K562 (cell line): Measurements from ENCODE around the gene UBR3. TPM values are rescaled to one million over a fixed set of nuclear protein-coding genes. Genes with fewer than 3 reads are reported as not detected.

Experiments
- ATAC-seq: fragments of 200-7000 bp; cut with Tn5 transposase; 3 replicates; pipeline ENCODE4 v1.9.1; 2020; ENCODE audit warnings: moderate library complexity
- BruUV-seq: library from RNA; stranded (reverse); fragments of 400-500 nt; replicated peaks from 2 replicates; lab custom pipeline; 2021; lab: Mats Ljungman, UMichigan
- CTCF ChIA-PET: fragments of 300-600 bp; formaldehyde crosslinking; extraction: SDS; loops from one replicate; lab custom pipeline; 2021; ENCODE audit warnings: low intra/inter-chr PET ratio; lab: Yijun Ruan, JAX
- POLR2A ChIA-PET: fragments of 300-600, 350-650 bp; sonication (Branson Sonifier 250); formaldehyde crosslinking; extraction: SDS; loops from one replicate; lab custom pipeline; 2021; ENCODE audit warnings: antibody characterized with exemption, inconsistent platforms; lab: Yijun Ruan, JAX
- DNase-seq, 4 experiments: peaks; one replicate each; pipeline versions ENCODE4 v3.0.0 to v3.0.0-alpha.2; 2011 to 2018; ENCODE audit warnings: low spot score in 3 of 4, mixed read lengths in 3 of 4; ENCODE audit errors: extremely low read depth in 1 of 4
- FAIRE-seq: peaks from 2 replicates; lab custom pipeline; 2011; peaks lifted over from hg19 to GRCh38; lab: Jason Lieb, UNC
- H2AFZ ChIP-seq: 2 replicates; pipeline ENCODE4 v1.6.0; 2011; ENCODE audit warnings: low read depth, low read length, control low read depth, inconsistent platforms
- H3K27ac ChIP-seq: fragments of 200-600 bp; 3 replicates; pipeline ENCODE4 v1.8.0; 2011; ENCODE audit warnings: low read depth, mild to moderate bottlenecking, control low read depth, inconsistent platforms, low read length, moderate library complexity, mixed read lengths; ENCODE audit errors: extremely low read depth
- H3K27me3 ChIP-seq, 2 experiments: fragments of 300-600 bp in 1 of 2; 2 replicates in 1 of 2; 3 replicates in 1 of 2; pipeline versions ENCODE4 v1.6.0 to v1.8.0; 2011; ENCODE audit warnings: inconsistent platforms in 2 of 2, low read length in 2 of 2, mild to moderate bottlenecking in 1 of 2, mixed read lengths in 1 of 2, moderate library complexity in 1 of 2; ENCODE audit not compliant: control insufficient read depth in 2 of 2, insufficient read depth in 2 of 2
- H3K36me3 ChIP-seq: fragments of 300-600 bp; 3 replicates; pipeline ENCODE4 v1.8.0; 2011; ENCODE audit warnings: mild to moderate bottlenecking, low read length, inconsistent platforms; ENCODE audit not compliant: control insufficient read depth, insufficient read depth
- H3K4me1 ChIP-seq, 2 experiments: fragments of 200-600 bp in 1 of 2; replicated peaks in 1 of 2; 2 replicates in 1 of 2; 3 replicates in 1 of 2; pipeline versions ENCODE4 v1.5.1 to v1.8.0; 2011; ENCODE audit warnings: inconsistent platforms in 2 of 2, low read length in 2 of 2, mild to moderate bottlenecking in 1 of 2, mixed read lengths in 1 of 2, moderate library complexity in 1 of 2; ENCODE audit not compliant: control insufficient read depth in 2 of 2, insufficient read depth in 2 of 2
- H3K4me2 ChIP-seq: 2 replicates; pipeline ENCODE4 v1.6.1; 2011; ENCODE audit warnings: low read length, control low read depth, inconsistent platforms, mixed read lengths; ENCODE audit not compliant: insufficient read depth
- H3K4me3 ChIP-seq: fragments of 200-600 bp; sonication (generic), shearing (Covaris generic); 2 replicates; pipeline ENCODE4 v1.5.1; 2016; ENCODE audit warnings: control low read depth, inconsistent platforms
- H3K79me2 ChIP-seq: fragments of 200-600 bp; 3 replicates; pipeline ENCODE4 v1.8.0; 2011; ENCODE audit warnings: low read length, inconsistent platforms; ENCODE audit not compliant: control insufficient read depth, insufficient read depth
- H3K9ac ChIP-seq, 2 experiments: 2 replicates each; pipeline versions ENCODE4 v1.6.0 to v1.6.1; 2011; ENCODE audit warnings: low read depth in 2 of 2, low read length in 2 of 2, control low read depth in 1 of 2, inconsistent platforms in 1 of 2, mild to moderate bottlenecking in 1 of 2, mixed read lengths in 1 of 2; ENCODE audit not compliant: insufficient read depth in 1 of 2
- H3K9me1 ChIP-seq: one replicate; pipeline ENCODE4 v1.6.0; 2011; ENCODE audit warnings: inconsistent platforms, mild to moderate bottlenecking, low read length, moderate library complexity; ENCODE audit not compliant: control insufficient read depth, insufficient read depth
- H3K9me3 ChIP-seq: replicated peaks from 2 replicates; pipeline ENCODE4 v1.5.1; 2011; ENCODE audit warnings: low read depth, low read length, inconsistent platforms; ENCODE audit not compliant: control insufficient read depth, insufficient read depth
- H4K20me1 ChIP-seq: replicated peaks from 2 replicates; pipeline ENCODE4 v1.6.1; 2011; ENCODE audit warnings: low read length, inconsistent platforms, mixed read lengths; ENCODE audit not compliant: control insufficient read depth, insufficient read depth
- E2F3 ChIP-seq: fragments of 250-450 bp; sonication (Bioruptor Pico); IDR thresholded peaks from 2 replicates; pipeline ENCODE4 v1.4.0; 2020; ENCODE audit warnings: mild to moderate bottlenecking
- ESRRB ChIP-seq: fragments of 250-450 bp; sonication (Bioruptor Pico); IDR thresholded peaks from 2 replicates; pipeline ENCODE4 v1.5.0; 2020; ENCODE audit warnings: mild to moderate bottlenecking, moderate library complexity, borderline replicate concordance
- FOXK1 ChIP-seq: sonication (generic); formaldehyde crosslinking; IDR thresholded peaks from 2 replicates; pipeline ENCODE4 v1.8.0; 2022; ENCODE audit warnings: missing genetic modification reagents, mild to moderate bottlenecking, borderline replicate concordance
- KLF1 ChIP-seq: fragments of 450-650 bp; IDR thresholded peaks from 2 replicates; pipeline ENCODE4 v1.6.1; 2016; ENCODE audit warnings: missing genetic modification characterization, missing compliant biosample characterization
- MAFK ChIP-seq: IDR thresholded peaks from 2 replicates; pipeline ENCODE4 v1.6.1; 2011; ENCODE audit warnings: low read length, improper control_type of control experiment
- NFIX ChIP-seq: fragments of 250-450 bp; sonication (Bioruptor Pico); IDR thresholded peaks from 2 replicates; pipeline ENCODE4 v1.4.0; 2020; ENCODE audit warnings: low read depth, mild to moderate bottlenecking, moderate library complexity
- ZBTB8A ChIP-seq: fragments of 450-650 bp; IDR thresholded peaks from 2 replicates; pipeline ENCODE4 v1.6.1; 2018; ENCODE audit warnings: mild to moderate bottlenecking, moderate library complexity; ENCODE audit not compliant: partially characterized antibody
- ZNF184 ChIP-seq: sonication (generic); formaldehyde crosslinking; IDR thresholded peaks from 2 replicates; pipeline ENCODE4 v1.5.0; 2020; ENCODE audit warnings: missing genetic modification reagents
- WGBS: fragments of 100-300 bp; shearing (Covaris generic); methylation state at CpG from one replicate; pipeline ENCODE4 v1.1.6; 2016; ENCODE audit warnings: low coverage, mixed read lengths; ENCODE audit not compliant: insufficient coverage; ENCODE audit errors: missing lambda C conversion rate; 5-methylcytosine and 5-hydroxymethylcytosine counted together
- in situ Hi-C: fragments of 300-500 bp; cut with MboI; formaldehyde crosslinking; loops from 4 replicates; pipeline ENCODE4 v1.15.0; 2018; ENCODE audit warnings: inconsistent platforms, mixed read lengths
- intact Hi-C: fragments of 100-400 bp; cut with micrococcal nuclease; formaldehyde crosslinking; loops from 2 replicates; pipeline ENCODE4 v1.14.2; 2022
- polyA plus RNA-seq, 8 experiments: library from polyadenylated mRNA; depleted of rRNA in 4 of 8; stranded (reverse) in 5 of 8; unstranded in 3 of 8; fragments of >200 nt; fragmentation: Nextera tagmentation in 2 of 8; fragmentation: Illumina TruSeq in 1 of 8; extraction: Ambion mirVana in 2 of 8; extraction: Trizol in 1 of 8; gene quantifications; 2 replicates each; pipeline versions ENCODE4 v1.2.1 to v1.2.3, GENCODE V29; 2011 to 2014; ENCODE audit warnings: inconsistent platforms in 1 of 8, missing spikeins in 1 of 8
- total RNA-seq, 7 experiments: library from RNA; depleted of rRNA in 6 of 7; stranded (reverse); fragments of >200 nt in 6 of 7; fragmentation: Illumina TruSeq in 2 of 7; extraction: Trizol in 2 of 7; gene quantifications; 2 replicates each; pipeline versions ENCODE4 v1.2.1 to v1.2.3, GENCODE V29; 2011 to 2021; ENCODE audit warnings: low replicate concordance in 1 of 7

The UBR3 gene
- total and polyA plus RNA-seq, 9 of the 15 experiments (the other 6 are each of a cell fraction or from before 2014, with no cell fraction given) = 14.4 to 63.5 (median 40.4) TPM

GRCh38 chr2:169808221-169808620, 19.0 kb upstream of the UBR3 start:
- Histone ChIP-seq H3K27me3 (no peaks in the 10 kb centered on the region), H3K4me2 (no peak overlapping the region), H3K9ac (no peak overlapping the region), H4K20me1 (no peaks in the 10 kb centered on the region), H3K9me3 (no peaks in the 10 kb centered on the region), H3K9me1 (no peaks in the 10 kb centered on the region), H2AFZ (no peak overlapping the region), H3K79me2 (peaks cover 14% of the 10 kb centered on the region), H3K4me3 (no peak overlapping the region), H3K27ac (no peak overlapping the region), H3K36me3 (peaks cover 94% of the 10 kb centered on the region), H3K4me1 (no peaks in the 10 kb centered on the region)
- POLR2A ChIA-PET = interaction anchor here (1.3 kb wide), 1 partner anchor 196 kb away, joined by 4 read pairs; no protein-coding TSS in a partner anchor
- intact Hi-C loops (no loop called here), in situ Hi-C loops (no loop called here)
- ATAC-seq = no peak
- no TSS peak for BruUV-seq
- no peak for DNase-seq
- no peak for FAIRE-seq
- TF ChIP-seq NFIX (CRISPR knock-in tag) (no peak), ESRRB (CRISPR knock-in tag) (no peak), KLF1 (tag) (no peak), ZBTB8A (no peak), MAFK (no peak), FOXK1 (CRISPR knock-in tag) (no peak), E2F3 (CRISPR knock-in tag) (no peak), ZNF184 (CRISPR knock-in tag) (no peak)
- CTCF ChIA-PET = no interaction called here
- 89% methylated on average over 4 of the region's 4 CpGs for WGBS
